ENCODE data around the gene ERN2. TPM values are rescaled to one million over a fixed set of nuclear protein-coding genes. Genes with fewer than 3 reads are reported as not detected.

The ERN2 gene
- total RNA-seq, 2 experiments from 2014 or later, result not detected

- Mint-ChIP-seq H3K4me3 (no peak overlapping the region), H3K4me1 (ENCODE audit: low read depth) (peaks cover 5% of the 10 kb centered on the region), H3K36me3 (ENCODE audit: low read depth) (peaks cover 13% of the 10 kb centered on the region), H3K27ac (no peak overlapping the region), H3K9me3 (no peaks in the 10 kb centered on the region), H3K27me3 (peaks cover 7% of the 10 kb centered on the region)
- ChIA-PET POLR2A (interaction anchor here (0.5 to 1.4 kb wide), 3 partner anchors 10 to 249 kb away, joined by 3 to 6 read pairs (median 3); no protein-coding TSS in a partner anchor), CTCF (interaction anchor here (1.1 to 1.2 kb wide), 2 partner anchors 25 to 40 kb away, joined by 3 read pairs; no protein-coding TSS in a partner anchor)
- intact Hi-C loops (cut with micrococcal nuclease), result no loop called here
- DNase-seq, result no peak
- ATAC-seq, result no peak
- no peak for TF ChIP-seq CTCF (IDR thresholded peaks at IDR 0.05)
These were observed 18.8 kb downstream of the ERN2 start for GRCh38 chr16:23694265-23694643.

GRCh38 chr16:23692190-23692837 lies 20.7 kb downstream of the ERN2 start:
- DNase-seq, result no peak
- Mint-ChIP-seq H3K9me3 (no peaks in the 10 kb centered on the region), H3K4me1 (ENCODE audit: low read depth) (peaks cover 5% of the 10 kb centered on the region), H3K27me3 (peaks cover 7% of the 10 kb centered on the region), H3K4me3 (no peak overlapping the region), H3K27ac (no peak overlapping the region), H3K36me3 (ENCODE audit: low read depth) (peaks cover 27% of the 10 kb centered on the region)
- ChIA-PET POLR2A (interaction anchor here (4.7 kb wide), 1 partner anchor 13 kb away, joined by 19 read pairs; the partner anchor contains the start of gene PLK1), CTCF (interaction anchor here (1.1 kb wide), 1 partner anchor 34 kb away, joined by 3 read pairs; no protein-coding TSS in a partner anchor)
- intact Hi-C loops (cut with micrococcal nuclease), result no loop called here
- no peak for TF ChIP-seq CTCF (IDR thresholded peaks at IDR 0.05)
- ATAC-seq, result no peak

GRCh38 chr16:23691483-23692189 lies 21.4 kb downstream of the ERN2 start:
- no peak for TF ChIP-seq CTCF (IDR thresholded peaks at IDR 0.05)
- Mint-ChIP-seq H3K9me3 (no peaks in the 10 kb centered on the region), H3K36me3 (ENCODE audit: low read depth) (peaks cover 32% of the 10 kb centered on the region), H3K27ac (no peak overlapping the region), H3K4me3 (no peak overlapping the region), H3K4me1 (ENCODE audit: low read depth) (peaks cover 5% of the 10 kb centered on the region), H3K27me3 (peaks cover 7% of the 10 kb centered on the region)
- ATAC-seq, result no peak
- intact Hi-C loops (cut with micrococcal nuclease), result no loop called here
- no peak for DNase-seq
- CTCF ChIA-PET, result interaction anchor here (1.1 kb wide), 1 partner anchor 35 kb away, joined by 3 read pairs; no protein-coding TSS in a partner anchor
- POLR2A ChIA-PET, result interaction anchor here (4.7 kb wide), 1 partner anchor 12 kb away, joined by 19 read pairs; the partner anchor contains the start of gene PLK1

GRCh38 chr16:23690771-23691482 lies 22.1 kb downstream of the ERN2 start:
- Mint-ChIP-seq H3K27me3 (peaks cover 3% of the 10 kb centered on the region), H3K4me3 (no peak overlapping the region), H3K27ac (no peak overlapping the region), H3K9me3 (no peaks in the 10 kb centered on the region), H3K36me3 (ENCODE audit: low read depth) (peaks cover 33% of the 10 kb centered on the region), H3K4me1 (ENCODE audit: low read depth) (peaks cover 5% of the 10 kb centered on the region)
- no peak for ATAC-seq
- CTCF ChIA-PET, result no interaction called here
- no peak for TF ChIP-seq CTCF (IDR thresholded peaks at IDR 0.05)
- intact Hi-C loops (cut with micrococcal nuclease), result no loop called here
- POLR2A ChIA-PET, result interaction anchor here (4.7 kb wide), 1 partner anchor 11 kb away, joined by 19 read pairs; the partner anchor contains the start of gene PLK1
- no peak for DNase-seq
